K562 (cell line): ENCODE results near the gene FLVCR2. TPM values are rescaled to one million over a fixed set of nuclear protein-coding genes. Genes with fewer than 3 reads are reported as not detected.

Source experiments
- ATAC-seq: fragments of 200-7000 bp; cut with Tn5 transposase; 3 replicates; pipeline ENCODE4 v1.9.1; 2020; ENCODE audit warnings: moderate library complexity
- BruUV-seq: library from RNA; stranded (reverse); fragments of 400-500 nt; replicated peaks from 2 replicates; lab custom pipeline; 2021; lab: Mats Ljungman, UMichigan
- CTCF ChIA-PET: fragments of 300-600 bp; formaldehyde crosslinking; extraction: SDS; loops from one replicate; lab custom pipeline; 2021; ENCODE audit warnings: low intra/inter-chr PET ratio; lab: Yijun Ruan, JAX
- POLR2A ChIA-PET: fragments of 300-600, 350-650 bp; sonication (Branson Sonifier 250); formaldehyde crosslinking; extraction: SDS; loops from one replicate; lab custom pipeline; 2021; ENCODE audit warnings: antibody characterized with exemption, inconsistent platforms; lab: Yijun Ruan, JAX
- DNase-seq, 4 experiments: peaks; one replicate each; pipeline versions ENCODE4 v3.0.0 to v3.0.0-alpha.2; 2011 to 2018; ENCODE audit warnings: low spot score in 3 of 4, mixed read lengths in 3 of 4; ENCODE audit errors: extremely low read depth in 1 of 4
- FAIRE-seq: peaks from 2 replicates; lab custom pipeline; 2011; peaks lifted over from hg19 to GRCh38; lab: Jason Lieb, UNC
- H2AFZ ChIP-seq: 2 replicates; pipeline ENCODE4 v1.6.0; 2011; ENCODE audit warnings: low read depth, low read length, control low read depth, inconsistent platforms
- H3K27ac ChIP-seq: fragments of 200-600 bp; 3 replicates; pipeline ENCODE4 v1.8.0; 2011; ENCODE audit warnings: low read depth, mild to moderate bottlenecking, control low read depth, inconsistent platforms, low read length, moderate library complexity, mixed read lengths; ENCODE audit errors: extremely low read depth
- H3K27me3 ChIP-seq, 2 experiments: fragments of 300-600 bp in 1 of 2; 2 replicates in 1 of 2; 3 replicates in 1 of 2; pipeline versions ENCODE4 v1.6.0 to v1.8.0; 2011; ENCODE audit warnings: inconsistent platforms in 2 of 2, low read length in 2 of 2, mild to moderate bottlenecking in 1 of 2, mixed read lengths in 1 of 2, moderate library complexity in 1 of 2; ENCODE audit not compliant: control insufficient read depth in 2 of 2, insufficient read depth in 2 of 2
- H3K36me3 ChIP-seq: fragments of 300-600 bp; 3 replicates; pipeline ENCODE4 v1.8.0; 2011; ENCODE audit warnings: mild to moderate bottlenecking, low read length, inconsistent platforms; ENCODE audit not compliant: control insufficient read depth, insufficient read depth
- H3K4me1 ChIP-seq, 2 experiments: fragments of 200-600 bp in 1 of 2; replicated peaks in 1 of 2; 2 replicates in 1 of 2; 3 replicates in 1 of 2; pipeline versions ENCODE4 v1.5.1 to v1.8.0; 2011; ENCODE audit warnings: inconsistent platforms in 2 of 2, low read length in 2 of 2, mild to moderate bottlenecking in 1 of 2, mixed read lengths in 1 of 2, moderate library complexity in 1 of 2; ENCODE audit not compliant: control insufficient read depth in 2 of 2, insufficient read depth in 2 of 2
- H3K4me2 ChIP-seq: 2 replicates; pipeline ENCODE4 v1.6.1; 2011; ENCODE audit warnings: low read length, control low read depth, inconsistent platforms, mixed read lengths; ENCODE audit not compliant: insufficient read depth
- H3K4me3 ChIP-seq: fragments of 200-600 bp; sonication (generic), shearing (Covaris generic); 2 replicates; pipeline ENCODE4 v1.5.1; 2016; ENCODE audit warnings: control low read depth, inconsistent platforms
- H3K79me2 ChIP-seq: fragments of 200-600 bp; 3 replicates; pipeline ENCODE4 v1.8.0; 2011; ENCODE audit warnings: low read length, inconsistent platforms; ENCODE audit not compliant: control insufficient read depth, insufficient read depth
- H3K9ac ChIP-seq, 2 experiments: 2 replicates each; pipeline versions ENCODE4 v1.6.0 to v1.6.1; 2011; ENCODE audit warnings: low read depth in 2 of 2, low read length in 2 of 2, control low read depth in 1 of 2, inconsistent platforms in 1 of 2, mild to moderate bottlenecking in 1 of 2, mixed read lengths in 1 of 2; ENCODE audit not compliant: insufficient read depth in 1 of 2
- H3K9me1 ChIP-seq: one replicate; pipeline ENCODE4 v1.6.0; 2011; ENCODE audit warnings: inconsistent platforms, mild to moderate bottlenecking, low read length, moderate library complexity; ENCODE audit not compliant: control insufficient read depth, insufficient read depth
- H3K9me3 ChIP-seq: replicated peaks from 2 replicates; pipeline ENCODE4 v1.5.1; 2011; ENCODE audit warnings: low read depth, low read length, inconsistent platforms; ENCODE audit not compliant: control insufficient read depth, insufficient read depth
- H4K20me1 ChIP-seq: replicated peaks from 2 replicates; pipeline ENCODE4 v1.6.1; 2011; ENCODE audit warnings: low read length, inconsistent platforms, mixed read lengths; ENCODE audit not compliant: control insufficient read depth, insufficient read depth
- CBFB ChIP-seq: sonication (generic); formaldehyde crosslinking; IDR thresholded peaks from 2 replicates; pipeline ENCODE4 v1.4.0; 2020; ENCODE audit warnings: mild to moderate bottlenecking, missing genetic modification reagents
- CTBP1 ChIP-seq: fragments of 450-650 bp; IDR thresholded peaks from 2 replicates; pipeline ENCODE4 v1.6.1; 2016; ENCODE audit warnings: borderline replicate concordance
- HDAC6 ChIP-seq: IDR thresholded peaks from 2 replicates; pipeline ENCODE4 v1.6.1; 2012; ENCODE audit warnings: low read depth, mild to moderate bottlenecking, control low read depth, inconsistent platforms, low read length, moderate library complexity
- KLF10 ChIP-seq: fragments of 250-450 bp; sonication (Bioruptor Pico); IDR thresholded peaks from 2 replicates; pipeline ENCODE4 v1.6.1; 2021; ENCODE audit warnings: matching md5 sums
- RAD21 ChIP-seq, 2 experiments: fragments of 250-450 bp in 1 of 2; fragments of 450-650 bp in 1 of 2; sonication (Bioruptor Pico) in 1 of 2; formaldehyde crosslinking in 1 of 2; IDR thresholded peaks in 1 of 2; conservative IDR thresholded peaks in 1 of 2; 2 replicates each; pipeline versions ENCODE4 v1.4.0 to v1.8.0; 2020 to 2022; ENCODE audit warnings: mild to moderate bottlenecking in 2 of 2, moderate library complexity in 1 of 2
- SRF ChIP-seq, 2 experiments: fragments of 250-450, 450-650 bp in 1 of 2; sonication (Bioruptor Pico) in 1 of 2; sonication (generic) in 1 of 2; formaldehyde crosslinking; IDR thresholded peaks; 2 replicates each; pipeline versions ENCODE4 v1.5.0 to v1.5.1; 2020 to 2022; ENCODE audit warnings: mild to moderate bottlenecking in 1 of 2, missing genetic modification reagents in 1 of 2
- TAL1 ChIP-seq: fragments of 450-650 bp; IDR thresholded peaks from 2 replicates; pipeline ENCODE4 v1.6.1; 2016; ENCODE audit warnings: mild to moderate bottlenecking
- TEAD4 ChIP-seq, 2 experiments: sonication (generic) in 1 of 2; formaldehyde crosslinking in 1 of 2; IDR thresholded peaks; 2 replicates each; pipeline versions ENCODE4 v1.6.1 to v1.8.0; 2012 to 2022; ENCODE audit warnings: borderline replicate concordance in 1 of 2, inconsistent platforms in 1 of 2, low read length in 1 of 2, mild to moderate bottlenecking in 1 of 2, missing genetic modification reagents in 1 of 2
- U2AF1 ChIP-seq: fragments of 200-400 bp; formaldehyde crosslinking; optimal IDR thresholded peaks from 2 replicates; pipeline ENCODE3; 2017; ENCODE audit warnings: mild to moderate bottlenecking, low read depth, low read length, moderate library complexity
- ZNF212 ChIP-seq: fragments of 450-650 bp; formaldehyde crosslinking; IDR thresholded peaks from 2 replicates; pipeline ENCODE4 v1.4.0; 2020; ENCODE audit warnings: mild to moderate bottlenecking
- ZNF644 ChIP-seq: fragments of 200-800 bp; sonication (Bioruptor generic); IDR thresholded peaks from 2 replicates; pipeline ENCODE4 v1.6.1; 2016; ENCODE audit warnings: low read depth, missing genetic modification characterization, missing compliant biosample characterization
- WGBS: fragments of 100-300 bp; shearing (Covaris generic); methylation state at CpG from one replicate; pipeline ENCODE4 v1.1.6; 2016; ENCODE audit warnings: low coverage, mixed read lengths; ENCODE audit not compliant: insufficient coverage; ENCODE audit errors: missing lambda C conversion rate; 5-methylcytosine and 5-hydroxymethylcytosine counted together
- in situ Hi-C: fragments of 300-500 bp; cut with MboI; formaldehyde crosslinking; loops from 4 replicates; pipeline ENCODE4 v1.15.0; 2018; ENCODE audit warnings: inconsistent platforms, mixed read lengths
- intact Hi-C: fragments of 100-400 bp; cut with micrococcal nuclease; formaldehyde crosslinking; loops from 2 replicates; pipeline ENCODE4 v1.14.2; 2022
- polyA plus RNA-seq, 8 experiments: library from polyadenylated mRNA; depleted of rRNA in 4 of 8; stranded (reverse) in 5 of 8; unstranded in 3 of 8; fragments of >200 nt; fragmentation: Nextera tagmentation in 2 of 8; fragmentation: Illumina TruSeq in 1 of 8; extraction: Ambion mirVana in 2 of 8; extraction: Trizol in 1 of 8; gene quantifications; 2 replicates each; pipeline versions ENCODE4 v1.2.1 to v1.2.3, GENCODE V29; 2011 to 2014; ENCODE audit warnings: inconsistent platforms in 1 of 8, missing spikeins in 1 of 8
- total RNA-seq, 7 experiments: library from RNA; depleted of rRNA in 6 of 7; stranded (reverse); fragments of >200 nt in 6 of 7; fragmentation: Illumina TruSeq in 2 of 7; extraction: Trizol in 2 of 7; gene quantifications; 2 replicates each; pipeline versions ENCODE4 v1.2.1 to v1.2.3, GENCODE V29; 2011 to 2021; ENCODE audit warnings: low replicate concordance in 1 of 7
- TF ChIP-seq, protein P1 (sequence below): fragments of 450-650 bp; formaldehyde crosslinking; IDR thresholded peaks from 2 replicates; pipeline ENCODE4 v1.4.0; 2022; ENCODE audit warnings: mild to moderate bottlenecking, moderate library complexity
- TF ChIP-seq, protein P2 (sequence below): fragments of 450-650 bp; formaldehyde crosslinking; IDR thresholded peaks from 2 replicates; pipeline ENCODE4 v1.4.0; 2020; ENCODE audit warnings: mild to moderate bottlenecking, moderate library complexity

The FLVCR2 gene
- total and polyA plus RNA-seq, 9 of the 15 experiments (the other 6 are each of a cell fraction or from before 2014, with no cell fraction given) = 1.5 TPM; not detected in 8

DNA sequence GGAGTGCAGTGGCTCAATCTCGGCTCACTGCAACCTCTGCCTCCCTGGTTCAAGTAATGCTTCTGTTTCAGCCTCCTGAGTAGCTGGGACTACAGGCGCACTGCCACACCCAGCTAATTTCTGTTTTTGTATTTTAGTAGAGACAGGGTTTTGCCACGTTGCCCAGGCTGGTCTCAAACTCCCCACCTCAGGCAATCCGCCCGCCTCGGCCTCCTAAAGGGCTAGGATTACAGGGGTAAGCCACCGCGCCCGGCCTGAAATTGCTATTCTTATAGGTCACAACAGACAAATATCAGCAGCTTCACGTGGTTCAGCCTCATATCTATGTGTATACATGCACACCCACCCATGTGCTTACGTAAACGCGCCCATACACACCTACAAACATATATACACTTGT, 32.5 kb upstream of the FLVCR2 start:
- intact Hi-C loops = no loop called here
- 44% methylated on average over 11 of the region's 13 CpGs for whole genome bisulfite sequencing

More for the DNA sequence above, 32.5 kb upstream of the FLVCR2 start:
- Histone ChIP-seq H3K36me3 (no peaks in the 10 kb centered on the region), H3K4me2 (no peak overlapping the region), H3K4me1 (peaks cover 0 to 9% of the 10 kb centered on the region in 2 experiments; a peak in 3 of 5 replicates)
- in situ Hi-C loops = no loop called here
- ATAC-seq = no peak
- POLR2A ChIA-PET = no interaction called here
- no TSS peak for BruUV-seq
- CTCF ChIA-PET = no interaction called here
- TF ChIP-seq HDAC6 = no peak
- TF ChIP-seq, protein P1, sequence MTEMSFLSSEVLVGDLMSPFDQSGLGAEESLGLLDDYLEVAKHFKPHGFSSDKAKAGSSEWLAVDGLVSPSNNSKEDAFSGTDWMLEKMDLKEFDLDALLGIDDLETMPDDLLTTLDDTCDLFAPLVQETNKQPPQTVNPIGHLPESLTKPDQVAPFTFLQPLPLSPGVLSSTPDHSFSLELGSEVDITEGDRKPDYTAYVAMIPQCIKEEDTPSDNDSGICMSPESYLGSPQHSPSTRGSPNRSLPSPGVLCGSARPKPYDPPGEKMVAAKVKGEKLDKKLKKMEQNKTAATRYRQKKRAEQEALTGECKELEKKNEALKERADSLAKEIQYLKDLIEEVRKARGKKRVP = no peak
- TF ChIP-seq U2AF1 = no peak
- no peak for TF ChIP-seq KLF10
- TF ChIP-seq CTBP1 = no peak
- TF ChIP-seq TAL1 = no peak
- TF ChIP-seq TEAD4 (IDR thresholded peaks at IDR 0.05; ENCODE audit: low read length) = no peak
- TF ChIP-seq TEAD4 (CRISPR knock-in tag; IDR thresholded peaks at IDR 0.05; ENCODE audit: borderline replicate concordance) = no peak
- TF ChIP-seq CBFB (CRISPR knock-in tag) = no peak
- TF ChIP-seq, protein P2, sequence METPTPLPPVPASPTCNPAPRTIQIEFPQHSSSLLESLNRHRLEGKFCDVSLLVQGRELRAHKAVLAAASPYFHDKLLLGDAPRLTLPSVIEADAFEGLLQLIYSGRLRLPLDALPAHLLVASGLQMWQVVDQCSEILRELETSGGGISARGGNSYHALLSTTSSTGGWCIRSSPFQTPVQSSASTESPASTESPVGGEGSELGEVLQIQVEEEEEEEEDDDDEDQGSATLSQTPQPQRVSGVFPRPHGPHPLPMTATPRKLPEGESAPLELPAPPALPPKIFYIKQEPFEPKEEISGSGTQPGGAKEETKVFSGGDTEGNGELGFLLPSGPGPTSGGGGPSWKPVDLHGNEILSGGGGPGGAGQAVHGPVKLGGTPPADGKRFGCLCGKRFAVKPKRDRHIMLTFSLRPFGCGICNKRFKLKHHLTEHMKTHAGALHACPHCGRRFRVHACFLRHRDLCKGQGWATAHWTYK (CRISPR knock-in tag) = no peak
- TF ChIP-seq ZNF644 = no peak
- TF ChIP-seq SRF (CRISPR knock-in tag; IDR thresholded peaks at IDR 0.05) = no peak
- no peak for TF ChIP-seq RAD21 (CRISPR knock-in tag; conservative IDR thresholded peaks at IDR 0.05 in 1 of 2, IDR thresholded peaks at IDR 0.05 in 1 of 2)
- TF ChIP-seq ZNF212 (CRISPR knock-in tag) = no peak
- TF ChIP-seq, all 486 proteins: peak for 0
- H3K9ac ChIP-seq = no peak overlapping the region
- DNase-seq = no peak
- no peak overlapping the region for H2AFZ ChIP-seq
- H4K20me1 ChIP-seq = no peaks in the 10 kb centered on the region
- H3K9me3 ChIP-seq = no peaks in the 10 kb centered on the region
- H3K4me3 ChIP-seq = no peak overlapping the region
- peaks cover 2 to 34% of the 10 kb centered on the region in 2 experiments; a peak in 2 of 5 replicates for H3K27me3 ChIP-seq
- H3K9me1 ChIP-seq = no peaks in the 10 kb centered on the region
- FAIRE-seq = no peak
- no peak overlapping the region for H3K27ac ChIP-seq
- no peaks in the 10 kb centered on the region for H3K79me2 ChIP-seq
